ENCODE measurements around the gene CDC42EP2. TPM values are rescaled to one million over a fixed set of nuclear protein-coding genes. Genes with fewer than 3 reads are reported as not detected.

Gene CDC42EP2
- total and polyA plus RNA-seq, 11 donors: 3.3 to 25.0 (median 10.3) TPM

DNA sequence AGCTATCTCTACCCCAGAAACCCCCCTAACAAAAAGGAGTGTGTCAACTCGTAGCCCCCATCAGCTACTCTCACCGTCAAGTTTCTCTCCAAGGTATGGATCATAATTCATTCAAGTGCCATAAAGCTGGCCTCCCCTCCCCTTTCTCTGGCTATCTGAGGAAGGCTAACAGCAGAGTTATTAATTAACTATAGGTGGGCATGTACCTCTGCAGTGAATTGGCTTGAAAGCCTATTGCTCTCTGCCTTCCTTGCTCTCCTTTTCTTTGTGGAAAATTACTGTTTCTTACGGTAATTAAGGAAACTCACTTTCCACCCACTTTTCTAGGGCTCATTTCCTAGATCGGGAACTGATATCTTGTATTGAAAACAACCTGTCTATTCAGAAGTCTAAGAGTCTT is 38.8 kb upstream of the CDC42EP2 start:
- 76 to 83% (median 78%) methylated on average over 4 of the region's 4 CpGs for WGBS, 4 donors
- Histone ChIP-seq H3K27me3 (no peaks in the 10 kb centered on the region), H3K4me3 (no peak overlapping the region), H3K36me3 (peaks cover 0 to 35% (median 5%) of the 10 kb centered on the region in 9 donors), H3K27ac (peak overlapping the region in 9 of 12 donors; percentile 31 to 58 (median 52)), H3K4me1 (peaks cover 0 to 34% (median 19%) of the 10 kb centered on the region in 12 donors), H3K9me3 (no peaks in the 10 kb centered on the region)
- ATAC-seq: no peak
- intact Hi-C loops (cut with DNase I): loop anchor here (1.0 to 10.0 kb wide), 6 partner anchors 39 to 239 kb away; partner anchors contain the start of gene CDC42EP2 (in 2 of the 10)
- no peak for DNase-seq
- TF ChIP-seq, protein P1, sequence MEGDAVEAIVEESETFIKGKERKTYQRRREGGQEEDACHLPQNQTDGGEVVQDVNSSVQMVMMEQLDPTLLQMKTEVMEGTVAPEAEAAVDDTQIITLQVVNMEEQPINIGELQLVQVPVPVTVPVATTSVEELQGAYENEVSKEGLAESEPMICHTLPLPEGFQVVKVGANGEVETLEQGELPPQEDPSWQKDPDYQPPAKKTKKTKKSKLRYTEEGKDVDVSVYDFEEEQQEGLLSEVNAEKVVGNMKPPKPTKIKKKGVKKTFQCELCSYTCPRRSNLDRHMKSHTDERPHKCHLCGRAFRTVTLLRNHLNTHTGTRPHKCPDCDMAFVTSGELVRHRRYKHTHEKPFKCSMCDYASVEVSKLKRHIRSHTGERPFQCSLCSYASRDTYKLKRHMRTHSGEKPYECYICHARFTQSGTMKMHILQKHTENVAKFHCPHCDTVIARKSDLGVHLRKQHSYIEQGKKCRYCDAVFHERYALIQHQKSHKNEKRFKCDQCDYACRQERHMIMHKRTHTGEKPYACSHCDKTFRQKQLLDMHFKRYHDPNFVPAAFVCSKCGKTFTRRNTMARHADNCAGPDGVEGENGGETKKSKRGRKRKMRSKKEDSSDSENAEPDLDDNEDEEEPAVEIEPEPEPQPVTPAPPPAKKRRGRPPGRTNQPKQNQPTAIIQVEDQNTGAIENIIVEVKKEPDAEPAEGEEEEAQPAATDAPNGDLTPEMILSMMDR (IDR thresholded peaks at IDR 0.05): no peak
- TF ChIP-seq POLR2A (IDR thresholded peaks at IDR 0.05): no peak

GRCh38 chr11:65277631-65278277 is 36.9 kb upstream of the CDC42EP2 start:
- intact Hi-C loops (cut with DNase I): loop anchor here in 2 of 10 donors (2.0 to 10.0 kb wide), 2 partner anchors 37 to 237 kb away; partner anchors contain the start of gene CDC42EP2 (in 1 of the 2)
- no peaks in the 10 kb centered on the region for H3K27me3 ChIP-seq
- H3K36me3 ChIP-seq: peaks cover 0 to 40% (median 19%) of the 10 kb centered on the region in 9 donors
- WGBS, 4 donors: 95 to 97% (median 97%) methylated on average over 5 of the region's 5 CpGs
- no peak for ATAC-seq
- no peak overlapping the region for H3K4me3 ChIP-seq
- no peak for DNase-seq
- peaks cover 0 to 36% (median 19%) of the 10 kb centered on the region in 12 donors for H3K4me1 ChIP-seq
- peak overlapping the region in 1 of 12 donors; percentile 21 for H3K27ac ChIP-seq
- no peaks in the 10 kb centered on the region for H3K9me3 ChIP-seq
- no peak for TF ChIP-seq POLR2A (IDR thresholded peaks at IDR 0.05)
- TF ChIP-seq, protein P1 (IDR thresholded peaks at IDR 0.05): no peak

GRCh38 chr11:65278356-65278755 is 36.3 kb upstream of the CDC42EP2 start:
- 89 to 91% (median 90%) methylated on average over 2 of the region's 2 CpGs for WGBS, 4 donors
- Histone ChIP-seq H3K9me3 (no peaks in the 10 kb centered on the region), H3K27me3 (no peaks in the 10 kb centered on the region), H3K27ac (peak overlapping the region in 9 of 12 donors; percentile 35 to 78 (median 57)), H3K4me1 (peaks cover 0 to 36% (median 19%) of the 10 kb centered on the region in 12 donors), H3K4me3 (no peak overlapping the region), H3K36me3 (peaks cover 0 to 46% (median 23%) of the 10 kb centered on the region in 9 donors)
- TF ChIP-seq POLR2A (IDR thresholded peaks at IDR 0.05): no peak
- TF ChIP-seq, protein P1 (IDR thresholded peaks at IDR 0.05): no peak
- intact Hi-C loops (cut with DNase I): loop anchor here in 1 of 10 donors (10.0 kb wide), 1 partner anchor 236 kb away; no protein-coding TSS in a partner anchor
- no peak for ATAC-seq
- no peak for DNase-seq

DNA sequence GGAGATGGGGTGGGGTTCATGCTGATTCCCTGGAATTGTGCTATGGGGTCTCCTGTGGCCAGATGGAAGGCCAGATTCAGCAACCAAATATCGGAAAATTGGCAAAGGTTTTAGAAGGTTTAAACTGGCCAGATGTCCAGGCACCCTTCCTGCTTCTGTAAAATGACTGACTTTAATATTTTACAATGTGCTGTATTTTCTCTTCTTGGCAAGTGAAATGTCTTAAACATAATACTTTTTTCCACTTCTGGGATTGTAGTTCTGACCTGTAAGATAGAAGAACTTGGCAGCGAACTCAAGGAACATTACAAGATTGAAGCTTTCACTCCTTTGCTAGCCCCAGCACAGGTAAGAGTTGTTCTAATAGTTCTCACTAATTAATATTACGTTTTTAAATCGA is 35.4 kb upstream of the CDC42EP2 start:
- TF ChIP-seq, protein P1 (IDR thresholded peaks at IDR 0.05): no peak
- TF ChIP-seq POLR2A (IDR thresholded peaks at IDR 0.05): no peak
- 70 to 87% (median 82%) methylated on average over 4 of the region's 4 CpGs for WGBS, 4 donors
- Histone ChIP-seq H3K36me3 (peaks cover 0 to 50% (median 25%) of the 10 kb centered on the region in 9 donors), H3K4me3 (no peak overlapping the region), H3K27me3 (no peaks in the 10 kb centered on the region), H3K27ac (peak overlapping the region in 10 of 12 donors; percentile 4 to 78 (median 55)), H3K4me1 (peaks cover 0 to 36% (median 18%) of the 10 kb centered on the region in 12 donors), H3K9me3 (no peaks in the 10 kb centered on the region)
- ATAC-seq (no peak), DNase-seq (no peak)
- intact Hi-C loops (cut with DNase I): loop anchor here in 1 of 10 donors (10.0 kb wide), 1 partner anchor 236 kb away; no protein-coding TSS in a partner anchor
